KMS-11 (cell line): ENCODE measurements around the gene CACNG5.

Experiments used
- H2AFZ ChIP-seq: fragments of 200-600 bp; sonication (generic); 2 replicates; pipeline ENCODE4 v1.6.1; 2016; ENCODE audit warnings: antibody characterized with exemption, mixed run types, low read depth
- H3K27ac ChIP-seq: fragments of 200-600 bp; sonication (generic); 2 replicates; pipeline ENCODE4 v1.6.1; 2016; ENCODE audit warnings: mild to moderate bottlenecking, mixed run types
- H3K27me3 ChIP-seq: fragments of 200-600 bp; sonication (generic); 2 replicates; pipeline ENCODE4 v1.6.1; 2017; ENCODE audit warnings: mild to moderate bottlenecking, low read depth, mixed run types, moderate library complexity; ENCODE audit not compliant: insufficient read depth
- H3K36me3 ChIP-seq: fragments of 200-600 bp; sonication (generic); 2 replicates; pipeline ENCODE4 v1.6.1; 2017; ENCODE audit warnings: mild to moderate bottlenecking, mixed run types; ENCODE audit not compliant: insufficient read depth
- H3K4me1 ChIP-seq: fragments of 200-600 bp; sonication (generic); 2 replicates; pipeline ENCODE4 v1.6.1; 2016; ENCODE audit warnings: mild to moderate bottlenecking, low read depth, mixed run types; ENCODE audit not compliant: poor library complexity, severe bottlenecking
- H3K4me2 ChIP-seq: fragments of 200-600 bp; sonication (generic); 2 replicates; pipeline ENCODE4 v1.7.0; 2016; ENCODE audit warnings: mild to moderate bottlenecking, mixed run types
- H3K4me3 ChIP-seq: fragments of 200-600 bp; sonication (generic); IDR thresholded peaks from 2 replicates; pipeline ENCODE4 v1.6.1; 2017; ENCODE audit warnings: low read depth, low read length, mixed read lengths; ENCODE audit not compliant: insufficient read depth
- H3K79me2 ChIP-seq: fragments of 200-600 bp; sonication (generic); 2 replicates; pipeline ENCODE4 v1.6.1; 2016; ENCODE audit warnings: low read depth, mixed run types; ENCODE audit not compliant: insufficient read depth
- H3K9ac ChIP-seq: fragments of 200-600 bp; sonication (generic); 2 replicates; pipeline ENCODE4 v1.6.1; 2016; ENCODE audit warnings: mild to moderate bottlenecking, mixed run types
- H4K20me1 ChIP-seq: fragments of 200-600 bp; sonication (generic); 2 replicates; pipeline ENCODE4 v1.6.1; 2016; ENCODE audit warnings: mild to moderate bottlenecking, mixed run types; ENCODE audit not compliant: insufficient read depth
- TF ChIP-seq, protein P1 (sequence below): fragments of 200-600 bp; sonication (generic); conservative IDR thresholded peaks from 2 replicates; pipeline ENCODE4 v1.6.1; 2017; ENCODE audit warnings: low read depth, mild to moderate bottlenecking, antibody characterized with exemption, low read length, moderate library complexity, mixed read lengths

The CACNG5 gene

DNA sequence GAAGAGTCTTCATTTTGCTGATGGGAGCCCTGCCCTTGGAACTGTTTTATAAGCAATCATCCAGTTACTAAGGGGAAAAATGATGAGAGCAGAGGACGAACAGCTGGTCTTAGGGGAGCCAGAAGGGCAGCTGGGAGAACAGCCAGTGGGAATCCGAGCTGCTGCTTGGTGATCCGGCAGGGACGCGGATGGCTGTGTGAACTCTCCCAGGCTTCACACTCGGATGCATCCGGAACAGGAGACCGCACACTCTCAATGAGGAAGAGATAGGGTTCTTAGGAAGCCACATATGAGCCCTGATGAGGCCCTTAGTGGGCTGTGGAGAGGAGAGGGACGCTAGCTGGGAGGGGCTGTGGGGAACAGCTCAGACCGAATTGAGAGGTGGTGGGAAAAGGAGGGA is 5.0 kb upstream of the CACNG5 start:
- no peaks in the 10 kb centered on the region for H3K4me1 ChIP-seq
- H3K36me3 ChIP-seq, result no peaks in the 10 kb centered on the region
- no peaks in the 10 kb centered on the region for H3K79me2 ChIP-seq
- H2AFZ ChIP-seq, result no peak overlapping the region
- H3K9ac ChIP-seq, result no peak overlapping the region
- TF ChIP-seq, protein P1, sequence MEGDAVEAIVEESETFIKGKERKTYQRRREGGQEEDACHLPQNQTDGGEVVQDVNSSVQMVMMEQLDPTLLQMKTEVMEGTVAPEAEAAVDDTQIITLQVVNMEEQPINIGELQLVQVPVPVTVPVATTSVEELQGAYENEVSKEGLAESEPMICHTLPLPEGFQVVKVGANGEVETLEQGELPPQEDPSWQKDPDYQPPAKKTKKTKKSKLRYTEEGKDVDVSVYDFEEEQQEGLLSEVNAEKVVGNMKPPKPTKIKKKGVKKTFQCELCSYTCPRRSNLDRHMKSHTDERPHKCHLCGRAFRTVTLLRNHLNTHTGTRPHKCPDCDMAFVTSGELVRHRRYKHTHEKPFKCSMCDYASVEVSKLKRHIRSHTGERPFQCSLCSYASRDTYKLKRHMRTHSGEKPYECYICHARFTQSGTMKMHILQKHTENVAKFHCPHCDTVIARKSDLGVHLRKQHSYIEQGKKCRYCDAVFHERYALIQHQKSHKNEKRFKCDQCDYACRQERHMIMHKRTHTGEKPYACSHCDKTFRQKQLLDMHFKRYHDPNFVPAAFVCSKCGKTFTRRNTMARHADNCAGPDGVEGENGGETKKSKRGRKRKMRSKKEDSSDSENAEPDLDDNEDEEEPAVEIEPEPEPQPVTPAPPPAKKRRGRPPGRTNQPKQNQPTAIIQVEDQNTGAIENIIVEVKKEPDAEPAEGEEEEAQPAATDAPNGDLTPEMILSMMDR, result no peak
- H3K27ac ChIP-seq, result no peak overlapping the region
- no peaks in the 10 kb centered on the region for H4K20me1 ChIP-seq
- no peak overlapping the region for H3K4me2 ChIP-seq
- no peak overlapping the region for H3K4me3 ChIP-seq
- H3K27me3 ChIP-seq, result no peaks in the 10 kb centered on the region

DNA sequence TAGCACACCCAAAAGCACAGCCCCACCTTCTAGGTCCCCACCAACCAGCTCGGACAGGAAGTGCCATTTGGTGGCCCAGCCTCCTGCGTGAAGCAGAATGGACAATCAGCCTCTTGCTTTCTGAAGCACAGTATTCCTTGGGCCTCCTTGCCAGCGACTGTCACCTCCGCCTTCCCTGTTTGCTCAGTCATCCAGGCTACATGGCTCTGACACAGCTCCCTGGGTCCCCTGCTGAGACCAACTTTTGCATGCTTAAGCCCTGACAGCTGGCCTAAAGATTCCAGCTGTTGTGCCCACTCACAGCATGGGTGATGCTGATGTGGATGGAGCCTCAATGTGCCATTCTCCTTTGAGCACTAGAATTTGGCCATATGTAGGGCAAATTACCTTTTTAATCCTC is 4.5 kb upstream of the CACNG5 start:
- TF ChIP-seq, protein P1, result no peak
- Histone ChIP-seq H4K20me1 (no peaks in the 10 kb centered on the region), H3K36me3 (no peaks in the 10 kb centered on the region), H3K27ac (no peak overlapping the region), H3K9ac (no peak overlapping the region), H3K27me3 (no peaks in the 10 kb centered on the region), H3K79me2 (no peaks in the 10 kb centered on the region), H3K4me1 (no peaks in the 10 kb centered on the region), H2AFZ (no peak overlapping the region), H3K4me2 (no peak overlapping the region), H3K4me3 (no peak overlapping the region)

DNA sequence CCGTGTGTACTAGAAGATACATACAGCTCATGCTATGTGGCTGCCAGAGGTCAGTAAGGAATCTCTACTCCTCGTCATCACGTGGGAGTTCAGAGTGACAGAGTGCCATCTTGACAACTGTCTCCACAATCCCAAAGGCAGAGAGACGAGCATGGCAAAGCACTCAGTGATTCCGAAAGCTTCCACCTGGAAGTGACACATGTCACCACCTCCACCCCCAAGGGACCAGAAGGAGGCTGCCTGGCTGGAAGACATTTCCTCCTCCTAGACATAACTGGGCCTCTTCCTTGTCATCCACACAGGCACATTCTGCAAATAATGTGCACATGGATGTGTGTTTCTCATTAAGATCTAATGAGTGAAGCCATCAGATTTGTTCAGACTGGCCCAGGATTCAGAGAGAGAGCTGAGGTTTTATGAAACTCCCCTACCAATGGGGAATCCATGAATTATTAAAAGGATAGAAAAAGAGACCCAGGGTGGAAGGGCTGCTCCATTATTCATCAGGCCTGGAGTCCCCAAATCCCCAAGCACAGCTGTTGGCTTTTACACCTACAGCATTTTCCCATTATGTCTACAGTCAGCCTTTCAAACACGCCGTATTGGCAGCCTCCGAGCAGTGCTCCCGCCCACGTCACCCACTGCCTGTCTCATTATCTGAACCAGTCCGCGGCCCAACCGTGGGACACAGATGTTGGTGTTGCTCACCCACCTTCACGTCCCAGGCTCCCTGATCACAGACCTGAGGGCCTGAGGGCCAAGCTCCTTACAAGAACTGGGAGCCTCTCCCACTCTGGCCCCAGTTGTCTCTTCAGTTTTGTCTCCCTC is 3.3 kb upstream of the CACNG5 start:
- H3K79me2 ChIP-seq, result no peaks in the 10 kb centered on the region
- H3K4me3 ChIP-seq, result no peak overlapping the region
- H2AFZ ChIP-seq, result no peak overlapping the region
- H3K27me3 ChIP-seq, result no peaks in the 10 kb centered on the region
- no peak overlapping the region for H3K4me2 ChIP-seq
- TF ChIP-seq, protein P1, result no peak
- no peak overlapping the region for H3K9ac ChIP-seq
- no peaks in the 10 kb centered on the region for H3K4me1 ChIP-seq
- no peaks in the 10 kb centered on the region for H4K20me1 ChIP-seq
- no peak overlapping the region for H3K27ac ChIP-seq
- H3K36me3 ChIP-seq, result no peaks in the 10 kb centered on the region

DNA sequence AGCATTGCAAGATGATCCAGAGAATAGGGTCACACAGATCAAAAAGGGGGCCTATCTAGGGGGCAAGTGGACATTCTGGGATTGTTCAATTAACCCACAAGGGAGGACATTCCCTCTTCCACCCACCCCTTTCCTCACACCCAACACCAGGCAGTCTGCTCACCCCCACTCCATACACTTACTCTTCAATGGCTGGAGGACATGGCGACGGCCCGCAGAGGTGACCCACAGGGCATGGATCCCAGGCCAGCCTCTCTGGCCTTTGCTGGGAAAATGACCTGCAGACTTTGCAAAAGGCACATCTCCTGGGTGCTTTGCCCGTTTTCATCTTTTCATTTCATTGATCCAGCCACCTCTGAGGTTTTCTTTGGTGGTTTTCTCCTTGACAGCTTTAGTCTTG is 1.7 kb upstream of the CACNG5 start:
- no peak overlapping the region for H2AFZ ChIP-seq
- no peak overlapping the region for H3K4me2 ChIP-seq
- no peak overlapping the region for H3K27ac ChIP-seq
- TF ChIP-seq, protein P1, result no peak
- no peaks in the 10 kb centered on the region for H4K20me1 ChIP-seq
- no peaks in the 10 kb centered on the region for H3K4me1 ChIP-seq
- H3K27me3 ChIP-seq, result no peaks in the 10 kb centered on the region
- no peak overlapping the region for H3K9ac ChIP-seq
- H3K4me3 ChIP-seq, result no peak overlapping the region
- H3K36me3 ChIP-seq, result no peaks in the 10 kb centered on the region
- H3K79me2 ChIP-seq, result no peaks in the 10 kb centered on the region
